ENCODE measurements around the gene SRSF8.

DNA sequence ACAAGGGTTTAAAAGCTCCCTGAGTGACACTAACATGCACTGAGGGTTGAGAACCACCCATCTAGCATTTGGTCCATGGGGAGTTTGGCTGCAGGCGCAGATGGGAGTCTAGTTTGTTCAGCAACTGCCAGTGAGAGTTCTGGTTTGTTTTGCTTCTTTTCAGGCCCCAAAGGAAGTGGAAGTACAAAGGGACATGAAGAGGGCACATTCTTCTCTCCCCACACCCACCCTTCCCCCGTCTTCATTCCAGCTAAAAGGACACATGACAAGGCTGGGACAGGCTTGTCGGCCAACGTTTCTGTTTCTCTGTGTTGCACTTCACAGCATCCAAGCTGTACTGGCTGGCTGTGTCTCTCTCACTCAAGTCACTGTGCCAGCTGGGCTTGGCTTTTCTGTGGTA, 14.7 kb downstream of the SRSF8 start:
- no peak for TF ChIP-seq EZH2 (IDR thresholded peaks at IDR 0.05; ENCODE audit: borderline replicate concordance, low read length)
- TF ChIP-seq, protein P1, sequence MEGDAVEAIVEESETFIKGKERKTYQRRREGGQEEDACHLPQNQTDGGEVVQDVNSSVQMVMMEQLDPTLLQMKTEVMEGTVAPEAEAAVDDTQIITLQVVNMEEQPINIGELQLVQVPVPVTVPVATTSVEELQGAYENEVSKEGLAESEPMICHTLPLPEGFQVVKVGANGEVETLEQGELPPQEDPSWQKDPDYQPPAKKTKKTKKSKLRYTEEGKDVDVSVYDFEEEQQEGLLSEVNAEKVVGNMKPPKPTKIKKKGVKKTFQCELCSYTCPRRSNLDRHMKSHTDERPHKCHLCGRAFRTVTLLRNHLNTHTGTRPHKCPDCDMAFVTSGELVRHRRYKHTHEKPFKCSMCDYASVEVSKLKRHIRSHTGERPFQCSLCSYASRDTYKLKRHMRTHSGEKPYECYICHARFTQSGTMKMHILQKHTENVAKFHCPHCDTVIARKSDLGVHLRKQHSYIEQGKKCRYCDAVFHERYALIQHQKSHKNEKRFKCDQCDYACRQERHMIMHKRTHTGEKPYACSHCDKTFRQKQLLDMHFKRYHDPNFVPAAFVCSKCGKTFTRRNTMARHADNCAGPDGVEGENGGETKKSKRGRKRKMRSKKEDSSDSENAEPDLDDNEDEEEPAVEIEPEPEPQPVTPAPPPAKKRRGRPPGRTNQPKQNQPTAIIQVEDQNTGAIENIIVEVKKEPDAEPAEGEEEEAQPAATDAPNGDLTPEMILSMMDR (conservative IDR thresholded peaks at IDR 0.05 in 1 of 2, IDR thresholded peaks at IDR 0.05 in 1 of 2; ENCODE audit: extremely low read depth in 1 of 2, insufficient read depth in 1 of 2, low read depth in 1 of 2, low read length in 2 of 2) = no peak
